HFFc6 (cell line): ENCODE data around the gene DNER. TPM values are rescaled to one million over a fixed set of nuclear protein-coding genes. Genes with fewer than 3 reads are reported as not detected.

Experiments used
- DNase-seq: peaks from one replicate; pipeline ENCODE4 v3.0.0-alpha.2; 2018
- H3K27ac Mint-ChIP-seq: 2 replicates; pipeline ENCODE4 v1.8.0; 2020; ENCODE audit warnings: mild to moderate bottlenecking, mixed read lengths
- H3K27me3 Mint-ChIP-seq: 2 replicates; pipeline ENCODE4 v1.8.0; 2021; ENCODE audit warnings: mild to moderate bottlenecking, moderate library complexity, mixed read lengths; ENCODE audit not compliant: insufficient read depth
- H3K36me3 Mint-ChIP-seq: 2 replicates; pipeline ENCODE4 v1.8.0; 2021; ENCODE audit warnings: low read depth, mixed read lengths
- H3K4me1 Mint-ChIP-seq: 2 replicates; pipeline ENCODE4 v1.8.0; 2020; ENCODE audit warnings: low read depth, mixed read lengths
- H3K4me3 Mint-ChIP-seq: 2 replicates; pipeline ENCODE4 v1.8.0; 2020; ENCODE audit warnings: mild to moderate bottlenecking, moderate library complexity, mixed read lengths
- H3K9me3 Mint-ChIP-seq: 2 replicates; pipeline ENCODE4 v1.8.0; 2020; ENCODE audit warnings: mild to moderate bottlenecking, mixed read lengths
- total RNA-seq, 6 experiments: library from RNA; stranded (reverse); fragmentation: NEBNext Ultra II Directional; extraction: Animal tissue kit (Norgen Biotek cat#: 25700); gene quantifications; 2 replicates in 1 of 6; 3 replicates in 5 of 6; pipeline ENCODE4 v1.2.3, GENCODE V29; 2021
- TF ChIP-seq, protein P1 (sequence below): fragments of 200-600 bp; sonication (generic); IDR thresholded peaks from 2 replicates; pipeline ENCODE4 v1.5.0; 2021; ENCODE audit warnings: antibody characterized with exemption, mild to moderate bottlenecking

DNER gene
- total RNA-seq, 6 experiments from 2014 or later = 0.07 to 3.8 (median 2.7) TPM

DNA sequence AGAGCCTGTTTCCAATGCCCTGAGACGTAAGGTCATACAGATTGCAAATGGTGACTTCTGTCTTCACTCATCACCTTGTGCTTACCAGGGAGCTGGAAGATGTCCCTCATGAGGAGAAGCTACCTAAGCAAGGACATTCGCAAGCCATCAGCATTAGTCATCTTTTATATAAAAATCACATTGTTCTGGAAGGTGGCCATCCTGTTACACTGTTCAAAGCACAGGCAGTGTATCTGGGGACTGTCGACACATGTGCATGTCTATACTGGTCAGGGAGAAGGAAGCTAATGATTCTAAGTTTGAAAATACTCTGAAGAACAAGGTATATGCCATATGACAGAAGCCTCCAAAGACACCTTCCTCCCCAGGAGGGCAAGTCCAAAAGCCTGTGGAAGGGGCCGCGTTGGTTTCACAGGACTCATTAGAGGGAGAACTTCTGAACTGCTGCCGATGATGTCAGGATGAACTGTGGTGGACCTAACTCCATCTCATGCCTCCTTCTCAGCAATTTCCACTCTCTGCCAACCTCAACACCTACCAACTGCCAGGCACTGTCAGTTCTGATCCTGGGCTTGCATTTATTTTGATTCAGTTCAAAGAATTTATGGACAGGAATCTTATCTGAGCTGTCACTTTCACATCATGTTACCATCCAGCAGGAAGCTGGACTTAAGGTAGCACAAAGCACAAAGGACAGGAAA lies 39.4 kb downstream of the DNER start:
- TF ChIP-seq, protein P1, sequence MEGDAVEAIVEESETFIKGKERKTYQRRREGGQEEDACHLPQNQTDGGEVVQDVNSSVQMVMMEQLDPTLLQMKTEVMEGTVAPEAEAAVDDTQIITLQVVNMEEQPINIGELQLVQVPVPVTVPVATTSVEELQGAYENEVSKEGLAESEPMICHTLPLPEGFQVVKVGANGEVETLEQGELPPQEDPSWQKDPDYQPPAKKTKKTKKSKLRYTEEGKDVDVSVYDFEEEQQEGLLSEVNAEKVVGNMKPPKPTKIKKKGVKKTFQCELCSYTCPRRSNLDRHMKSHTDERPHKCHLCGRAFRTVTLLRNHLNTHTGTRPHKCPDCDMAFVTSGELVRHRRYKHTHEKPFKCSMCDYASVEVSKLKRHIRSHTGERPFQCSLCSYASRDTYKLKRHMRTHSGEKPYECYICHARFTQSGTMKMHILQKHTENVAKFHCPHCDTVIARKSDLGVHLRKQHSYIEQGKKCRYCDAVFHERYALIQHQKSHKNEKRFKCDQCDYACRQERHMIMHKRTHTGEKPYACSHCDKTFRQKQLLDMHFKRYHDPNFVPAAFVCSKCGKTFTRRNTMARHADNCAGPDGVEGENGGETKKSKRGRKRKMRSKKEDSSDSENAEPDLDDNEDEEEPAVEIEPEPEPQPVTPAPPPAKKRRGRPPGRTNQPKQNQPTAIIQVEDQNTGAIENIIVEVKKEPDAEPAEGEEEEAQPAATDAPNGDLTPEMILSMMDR = no peak

DNA sequence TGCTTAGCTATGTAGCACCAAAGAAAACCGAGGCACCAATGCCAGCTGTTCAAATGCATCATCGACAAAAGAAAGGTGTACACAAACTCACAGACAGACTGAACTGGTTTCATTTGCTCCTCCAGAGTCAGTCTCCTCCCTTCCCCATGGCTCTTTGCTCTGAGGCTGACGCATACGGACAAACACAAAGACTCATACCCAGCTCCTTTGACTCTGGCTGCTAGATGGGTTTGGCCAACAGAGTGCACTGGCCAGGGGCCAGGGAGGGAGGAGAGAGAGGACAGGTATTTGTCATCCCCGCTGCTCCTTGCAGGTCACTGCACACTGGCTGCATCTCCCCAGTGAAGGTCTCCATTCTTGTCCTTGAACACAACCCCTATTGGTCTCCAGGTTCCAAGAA lies 40.7 kb downstream of the DNER start:
- Mint-ChIP-seq H3K27me3 (peaks cover 29% of the 10 kb centered on the region), H3K27ac (no peak overlapping the region), H3K4me1 (no peaks in the 10 kb centered on the region), H3K9me3 (no peaks in the 10 kb centered on the region), H3K4me3 (no peak overlapping the region), H3K36me3 (no peaks in the 10 kb centered on the region)
- no peak for DNase-seq
- TF ChIP-seq, protein P1 = no peak

More for the DNA sequence above, 39.4 kb downstream of the DNER start:
- DNase-seq = no peak
- H3K27me3 Mint-ChIP-seq = peaks cover 23% of the 10 kb centered on the region
- no peaks in the 10 kb centered on the region for H3K36me3 Mint-ChIP-seq
- H3K9me3 Mint-ChIP-seq = no peaks in the 10 kb centered on the region
- no peak overlapping the region for H3K27ac Mint-ChIP-seq
- no peak overlapping the region for H3K4me3 Mint-ChIP-seq
- no peaks in the 10 kb centered on the region for H3K4me1 Mint-ChIP-seq

DNA sequence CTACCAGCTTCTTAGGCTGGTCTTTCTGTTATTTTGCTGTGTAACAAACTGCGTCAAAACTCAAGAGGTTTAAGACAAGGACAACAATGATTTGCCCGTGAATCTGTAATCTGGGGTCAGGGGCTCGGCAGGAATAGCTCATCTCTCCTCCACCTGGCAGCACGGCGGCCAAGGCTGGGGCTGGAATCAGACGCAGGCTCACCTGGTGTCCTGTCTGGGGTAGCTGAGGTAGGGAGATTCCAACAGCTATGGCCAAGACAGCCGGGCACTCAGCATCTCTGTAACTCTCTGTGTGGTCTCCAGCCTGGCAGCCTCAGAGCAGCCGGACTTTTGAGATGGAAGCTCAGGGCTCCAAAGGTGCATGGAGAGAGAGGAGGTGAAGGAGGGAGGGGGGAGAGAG lies 42.3 kb downstream of the DNER start:
- no peak for DNase-seq
- Mint-ChIP-seq H3K4me3 (no peak overlapping the region), H3K27me3 (peaks cover 20% of the 10 kb centered on the region), H3K27ac (no peak overlapping the region), H3K9me3 (no peaks in the 10 kb centered on the region), H3K4me1 (no peaks in the 10 kb centered on the region), H3K36me3 (no peaks in the 10 kb centered on the region)
- TF ChIP-seq, protein P1 = no peak

DNA sequence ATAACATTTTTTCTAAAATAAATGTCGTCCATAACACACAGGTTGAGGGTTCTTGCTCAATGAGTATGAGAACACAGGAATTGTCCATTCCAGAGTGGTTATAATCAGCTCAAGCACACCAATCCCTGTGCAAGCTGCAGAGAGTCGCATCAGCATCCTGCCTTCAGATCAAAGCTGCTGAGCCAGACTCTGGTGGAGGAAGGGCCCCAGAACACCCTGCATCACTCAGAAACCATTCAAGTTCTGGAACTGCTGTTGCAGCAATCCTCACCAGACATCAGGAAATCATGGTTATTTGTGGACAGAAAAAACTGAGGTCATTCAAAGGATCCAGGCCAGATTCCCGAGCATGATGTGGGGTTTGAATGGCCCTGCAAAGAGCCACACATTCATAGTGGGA lies 44.5 kb downstream of the DNER start:
- no peak for DNase-seq
- no peak overlapping the region for H3K4me3 Mint-ChIP-seq
- TF ChIP-seq, protein P1 = no peak
- no peaks in the 10 kb centered on the region for H3K36me3 Mint-ChIP-seq
- no peaks in the 10 kb centered on the region for H3K4me1 Mint-ChIP-seq
- H3K27ac Mint-ChIP-seq = no peak overlapping the region
- no peaks in the 10 kb centered on the region for H3K9me3 Mint-ChIP-seq
- peaks cover 14% of the 10 kb centered on the region for H3K27me3 Mint-ChIP-seq

DNA sequence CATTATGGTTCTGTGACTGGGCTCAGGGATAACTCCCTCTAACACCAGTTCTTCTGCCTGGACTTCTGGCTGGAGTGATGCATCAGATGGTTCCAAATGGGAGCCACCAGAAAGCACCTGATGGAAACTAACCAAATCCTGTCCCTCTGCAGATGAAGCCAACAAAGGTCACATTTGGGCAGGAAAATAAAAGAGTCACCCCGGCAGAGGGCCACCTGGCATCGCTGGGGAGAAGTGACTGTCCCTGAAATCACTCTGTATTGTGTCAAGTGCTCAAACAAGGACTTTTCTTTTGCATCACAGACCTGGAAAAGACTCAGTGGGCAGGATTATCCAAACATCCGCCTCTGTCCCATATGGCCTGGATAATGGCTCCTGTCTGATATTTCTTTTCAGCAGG lies 47.5 kb downstream of the DNER start:
- Mint-ChIP-seq H3K4me1 (no peaks in the 10 kb centered on the region), H3K9me3 (no peaks in the 10 kb centered on the region), H3K36me3 (no peaks in the 10 kb centered on the region), H3K27ac (no peak overlapping the region), H3K4me3 (no peak overlapping the region), H3K27me3 (peaks cover 14% of the 10 kb centered on the region)
- TF ChIP-seq, protein P1 = no peak
- no peak for DNase-seq
